Neural crest cell (in vitro differentiated cells): ENCODE data around the gene ITSN2. TPM values are rescaled to one million over a fixed set of nuclear protein-coding genes. Genes with fewer than 3 reads are reported as not detected.

Experiments used
- DNase-seq: peaks from one replicate; pipeline ENCODE4 v3.0.0; 2021; ENCODE audit warnings: low read depth, mixed read lengths, low spot score
- H3K27ac Mint-ChIP-seq: one replicate; pipeline ENCODE4 v1.8.0; 2021; ENCODE audit warnings: mild to moderate bottlenecking, mixed read lengths; ENCODE audit not compliant: unreplicated experiment
- H3K27me3 Mint-ChIP-seq: 2 replicates; pipeline ENCODE4 v1.8.0; 2021; ENCODE audit warnings: low read depth, mild to moderate bottlenecking, mixed read lengths
- H3K36me3 Mint-ChIP-seq: 2 replicates; pipeline ENCODE4 v1.8.0; 2021; ENCODE audit warnings: low read depth, mild to moderate bottlenecking, mixed read lengths
- H3K4me1 Mint-ChIP-seq: 2 replicates; pipeline ENCODE4 v1.8.0; 2021; ENCODE audit warnings: mixed read lengths
- H3K4me3 Mint-ChIP-seq: one replicate; pipeline ENCODE4 v1.8.0; 2021; ENCODE audit warnings: mild to moderate bottlenecking, mixed read lengths
- H3K9me3 Mint-ChIP-seq: 2 replicates; pipeline ENCODE4 v1.8.0; 2021; ENCODE audit warnings: mixed read lengths
- CTCF ChIP-seq: fragments of 200-600 bp; sonication (generic); conservative IDR thresholded peaks from 2 replicates; pipeline ENCODE4 v1.5.0; 2021; ENCODE audit warnings: antibody characterized with exemption, mild to moderate bottlenecking
- total RNA-seq: library from RNA; stranded (reverse); gene quantifications from 2 replicates; pipeline ENCODE4 v1.2.1, GENCODE V29; 2021

ITSN2 gene
- total RNA-seq, 1 donor from 2014 or later, result 13.6 TPM

- Mint-ChIP-seq H3K27me3 (no peaks in the 10 kb centered on the region), H3K36me3 (no peaks in the 10 kb centered on the region)
Measured at GRCh38 chr2:24350826-24351626, 9.3 kb downstream of the ITSN2 start.

GRCh38 chr2:24349097-24349496 is 11.2 kb downstream of the ITSN2 start:
- Mint-ChIP-seq H3K4me1 (no peaks in the 10 kb centered on the region), H3K27ac (no peak overlapping the region), H3K36me3 (no peaks in the 10 kb centered on the region), H3K27me3 (no peaks in the 10 kb centered on the region), H3K4me3 (no peak overlapping the region), H3K9me3 (no peaks in the 10 kb centered on the region)
- no peak for DNase-seq
- TF ChIP-seq CTCF, result no peak

More at GRCh38 chr2:24350826-24351626, 9.3 kb downstream of the ITSN2 start:
- TF ChIP-seq CTCF, result no peak
- no peak overlapping the region for H3K4me3 Mint-ChIP-seq
- H3K27ac Mint-ChIP-seq, result no peak overlapping the region
- no peaks in the 10 kb centered on the region for H3K9me3 Mint-ChIP-seq
- no peak for DNase-seq
- no peaks in the 10 kb centered on the region for H3K4me1 Mint-ChIP-seq

GRCh38 chr2:24345937-24346336 is 14.4 kb downstream of the ITSN2 start:
- TF ChIP-seq CTCF, result no peak
- H3K4me1 Mint-ChIP-seq, result peaks cover 4% of the 10 kb centered on the region
- no peaks in the 10 kb centered on the region for H3K27me3 Mint-ChIP-seq

GRCh38 chr2:24343225-24343882 is 17.0 kb downstream of the ITSN2 start:
- no peak for TF ChIP-seq CTCF
- Mint-ChIP-seq H3K9me3 (no peaks in the 10 kb centered on the region), H3K36me3 (no peaks in the 10 kb centered on the region), H3K4me1 (peaks cover 4% of the 10 kb centered on the region), H3K27me3 (no peaks in the 10 kb centered on the region), H3K27ac (no peak overlapping the region), H3K4me3 (no peak overlapping the region)
- no peak for DNase-seq

More at GRCh38 chr2:24345937-24346336, 14.4 kb downstream of the ITSN2 start:
- no peaks in the 10 kb centered on the region for H3K36me3 Mint-ChIP-seq
- no peak for DNase-seq
- no peaks in the 10 kb centered on the region for H3K9me3 Mint-ChIP-seq
- no peak overlapping the region for H3K4me3 Mint-ChIP-seq
- no peak overlapping the region for H3K27ac Mint-ChIP-seq

- no peak overlapping the region for H3K27ac Mint-ChIP-seq
- no peak for DNase-seq
Measured at GRCh38 chr2:24342110-24342910, 18.0 kb downstream of the ITSN2 start.

More at GRCh38 chr2:24342110-24342910, 18.0 kb downstream of the ITSN2 start:
- H3K9me3 Mint-ChIP-seq, result no peaks in the 10 kb centered on the region
- H3K4me1 Mint-ChIP-seq, result peaks cover 4% of the 10 kb centered on the region
- H3K27me3 Mint-ChIP-seq, result no peaks in the 10 kb centered on the region
- no peak for TF ChIP-seq CTCF
- H3K36me3 Mint-ChIP-seq, result no peaks in the 10 kb centered on the region
- no peak overlapping the region for H3K4me3 Mint-ChIP-seq
